Measurements from ENCODE around the gene ZNF407.

DNA sequence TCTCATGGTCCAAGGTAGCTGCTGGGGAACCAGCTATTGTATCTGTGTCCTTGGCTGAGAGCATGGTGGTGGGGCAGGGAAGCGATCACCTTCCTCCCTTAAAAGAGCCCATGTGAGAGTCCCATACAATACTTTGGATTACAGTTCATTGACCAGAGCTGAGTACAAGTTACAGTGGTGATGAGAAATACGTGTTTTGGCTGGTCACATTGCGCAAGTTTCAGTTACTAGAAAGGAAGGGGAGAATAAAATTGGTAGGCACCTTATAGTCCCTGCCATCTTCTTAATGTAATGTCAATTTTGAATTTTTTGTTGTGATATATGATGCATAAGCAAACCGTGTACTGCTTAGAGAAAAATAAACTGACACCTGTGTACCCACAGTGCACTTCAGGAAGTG is 67.7 kb downstream of the ZNF407 start:
- no peak for TF ChIP-seq CTCF (IDR thresholded peaks at IDR 0.05 in 8 of 11, conservative IDR thresholded peaks at IDR 0.05 in 3 of 11)
- no peak for TF ChIP-seq POLR2A (IDR thresholded peaks at IDR 0.05)
- TF ChIP-seq POLR2AphosphoS5 (IDR thresholded peaks at IDR 0.05): no peak
